ENCODE measurements around the gene PRKG1. TPM values are rescaled to one million over a fixed set of nuclear protein-coding genes. Genes with fewer than 3 reads are reported as not detected.

Gene PRKG1
- total and polyA plus RNA-seq, 2 donors from 2014 or later, result 3.6 to 14.8 TPM

DNA sequence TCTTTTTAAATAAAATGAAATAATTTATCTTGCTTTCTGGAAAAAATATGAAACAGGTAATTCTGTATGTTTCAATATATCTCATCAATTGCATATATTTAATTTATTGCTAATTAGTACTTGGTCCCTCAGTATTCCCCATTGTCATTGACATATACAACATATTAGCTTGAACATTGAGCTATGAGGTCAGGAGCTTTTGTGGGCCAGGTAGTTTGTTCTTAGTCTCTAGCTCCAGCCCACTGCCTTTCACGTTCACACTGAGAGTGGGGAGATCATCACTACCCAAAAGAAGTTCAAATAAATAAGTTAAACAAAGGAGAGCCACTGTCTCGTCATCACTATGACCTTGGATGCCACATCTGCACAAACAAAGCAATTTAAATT is 1185.1 kb downstream of the PRKG1 start:
- Histone ChIP-seq H3K27me3 (ENCODE audit: control insufficient read depth, insufficient read depth, low read length) (no peaks in the 10 kb centered on the region), H3K27ac (ENCODE audit: low read depth in 2 of 2, low read length in 2 of 2) (no peak overlapping the region), H3K36me3 (ENCODE audit: control insufficient read depth in 2 of 3, insufficient read depth in 3 of 3, low read length in 3 of 3) (no peaks in the 10 kb centered on the region), H3K4me3 (ENCODE audit: low read length in 3 of 3) (no peak overlapping the region), H3K9ac (ENCODE audit: low read length in 3 of 3) (no peak overlapping the region), H3K4me1 (ENCODE audit: control insufficient read depth in 2 of 3, insufficient read depth in 2 of 3, low read depth in 1 of 3, low read length in 3 of 3) (no peaks in the 10 kb centered on the region), H3K9me3 (ENCODE audit: control insufficient read depth in 2 of 3, insufficient read depth in 1 of 3, low read length in 3 of 3) (no peaks in the 10 kb centered on the region)
- TF ChIP-seq, protein P1, sequence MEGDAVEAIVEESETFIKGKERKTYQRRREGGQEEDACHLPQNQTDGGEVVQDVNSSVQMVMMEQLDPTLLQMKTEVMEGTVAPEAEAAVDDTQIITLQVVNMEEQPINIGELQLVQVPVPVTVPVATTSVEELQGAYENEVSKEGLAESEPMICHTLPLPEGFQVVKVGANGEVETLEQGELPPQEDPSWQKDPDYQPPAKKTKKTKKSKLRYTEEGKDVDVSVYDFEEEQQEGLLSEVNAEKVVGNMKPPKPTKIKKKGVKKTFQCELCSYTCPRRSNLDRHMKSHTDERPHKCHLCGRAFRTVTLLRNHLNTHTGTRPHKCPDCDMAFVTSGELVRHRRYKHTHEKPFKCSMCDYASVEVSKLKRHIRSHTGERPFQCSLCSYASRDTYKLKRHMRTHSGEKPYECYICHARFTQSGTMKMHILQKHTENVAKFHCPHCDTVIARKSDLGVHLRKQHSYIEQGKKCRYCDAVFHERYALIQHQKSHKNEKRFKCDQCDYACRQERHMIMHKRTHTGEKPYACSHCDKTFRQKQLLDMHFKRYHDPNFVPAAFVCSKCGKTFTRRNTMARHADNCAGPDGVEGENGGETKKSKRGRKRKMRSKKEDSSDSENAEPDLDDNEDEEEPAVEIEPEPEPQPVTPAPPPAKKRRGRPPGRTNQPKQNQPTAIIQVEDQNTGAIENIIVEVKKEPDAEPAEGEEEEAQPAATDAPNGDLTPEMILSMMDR (IDR thresholded peaks at IDR 0.05; ENCODE audit: borderline replicate concordance, extremely low read depth, insufficient read depth), result no peak
- FAIRE-seq (no peak), DNase-seq (no peak)
- intact Hi-C loops (cut with DNase I), result no loop called here

GRCh38 chr10:52261362-52261761 is 1187.1 kb downstream of the PRKG1 start:
- H3K36me3 ChIP-seq (ENCODE audit: control insufficient read depth in 2 of 3, insufficient read depth in 3 of 3, low read length in 3 of 3), result no peaks in the 10 kb centered on the region
- no peaks in the 10 kb centered on the region for H3K27me3 ChIP-seq (ENCODE audit: control insufficient read depth, insufficient read depth, low read length)
- H3K4me3 ChIP-seq (ENCODE audit: low read length in 3 of 3), result no peak overlapping the region
- DNase-seq, result no peak
- intact Hi-C loops (cut with DNase I), result no loop called here
- FAIRE-seq, result no peak
- H3K9me3 ChIP-seq (ENCODE audit: control insufficient read depth in 2 of 3, insufficient read depth in 1 of 3, low read length in 3 of 3), result no peaks in the 10 kb centered on the region
- no peak overlapping the region for H3K9ac ChIP-seq (ENCODE audit: low read length in 3 of 3)
- no peaks in the 10 kb centered on the region for H3K4me1 ChIP-seq (ENCODE audit: control insufficient read depth in 2 of 3, insufficient read depth in 2 of 3, low read depth in 1 of 3, low read length in 3 of 3)
- TF ChIP-seq, protein P1 (IDR thresholded peaks at IDR 0.05; ENCODE audit: borderline replicate concordance, extremely low read depth, insufficient read depth), result no peak
- no peak overlapping the region for H3K27ac ChIP-seq (ENCODE audit: low read depth in 2 of 2, low read length in 2 of 2)

GRCh38 chr10:52265131-52265926 is 1191.0 kb downstream of the PRKG1 start:
- Histone ChIP-seq H3K4me1 (ENCODE audit: control insufficient read depth in 2 of 3, insufficient read depth in 2 of 3, low read depth in 1 of 3, low read length in 3 of 3) (no peaks in the 10 kb centered on the region), H3K9me3 (ENCODE audit: control insufficient read depth in 2 of 3, insufficient read depth in 1 of 3, low read length in 3 of 3) (no peaks in the 10 kb centered on the region), H3K9ac (ENCODE audit: low read length in 3 of 3) (no peak overlapping the region), H3K27me3 (ENCODE audit: control insufficient read depth, insufficient read depth, low read length) (no peaks in the 10 kb centered on the region), H3K27ac (ENCODE audit: low read depth in 2 of 2, low read length in 2 of 2) (no peak overlapping the region), H3K36me3 (ENCODE audit: control insufficient read depth in 2 of 3, insufficient read depth in 3 of 3, low read length in 3 of 3) (no peaks in the 10 kb centered on the region), H3K4me3 (ENCODE audit: low read length in 3 of 3) (no peak overlapping the region)
- TF ChIP-seq, protein P1 (IDR thresholded peaks at IDR 0.05; ENCODE audit: borderline replicate concordance, extremely low read depth, insufficient read depth), result no peak
- FAIRE-seq (no peak), DNase-seq (no peak)
- intact Hi-C loops (cut with DNase I), result no loop called here
